HG03520 (cell line): ENCODE data around the gene RNU1-4.
"Not testable (repeated sequence)": the region's sequence is repeated elsewhere in the genome, so short reads cannot be mapped to it uniquely, and the experiment has no call there.

Source experiments
- ATAC-seq: cut with Tn5 transposase; IDR thresholded peaks from one replicate; pipeline ENCODE4 v1.9.1; 2021; ENCODE audit warnings: mild to moderate bottlenecking, moderate library complexity; ENCODE audit not compliant: unreplicated experiment

Gene RNU1-4

GRCh38 chr1:16725439-16726245 is 14.7 kb upstream of the RNU1-4 start:
- ATAC-seq: not testable (repeated sequence)

DNA sequence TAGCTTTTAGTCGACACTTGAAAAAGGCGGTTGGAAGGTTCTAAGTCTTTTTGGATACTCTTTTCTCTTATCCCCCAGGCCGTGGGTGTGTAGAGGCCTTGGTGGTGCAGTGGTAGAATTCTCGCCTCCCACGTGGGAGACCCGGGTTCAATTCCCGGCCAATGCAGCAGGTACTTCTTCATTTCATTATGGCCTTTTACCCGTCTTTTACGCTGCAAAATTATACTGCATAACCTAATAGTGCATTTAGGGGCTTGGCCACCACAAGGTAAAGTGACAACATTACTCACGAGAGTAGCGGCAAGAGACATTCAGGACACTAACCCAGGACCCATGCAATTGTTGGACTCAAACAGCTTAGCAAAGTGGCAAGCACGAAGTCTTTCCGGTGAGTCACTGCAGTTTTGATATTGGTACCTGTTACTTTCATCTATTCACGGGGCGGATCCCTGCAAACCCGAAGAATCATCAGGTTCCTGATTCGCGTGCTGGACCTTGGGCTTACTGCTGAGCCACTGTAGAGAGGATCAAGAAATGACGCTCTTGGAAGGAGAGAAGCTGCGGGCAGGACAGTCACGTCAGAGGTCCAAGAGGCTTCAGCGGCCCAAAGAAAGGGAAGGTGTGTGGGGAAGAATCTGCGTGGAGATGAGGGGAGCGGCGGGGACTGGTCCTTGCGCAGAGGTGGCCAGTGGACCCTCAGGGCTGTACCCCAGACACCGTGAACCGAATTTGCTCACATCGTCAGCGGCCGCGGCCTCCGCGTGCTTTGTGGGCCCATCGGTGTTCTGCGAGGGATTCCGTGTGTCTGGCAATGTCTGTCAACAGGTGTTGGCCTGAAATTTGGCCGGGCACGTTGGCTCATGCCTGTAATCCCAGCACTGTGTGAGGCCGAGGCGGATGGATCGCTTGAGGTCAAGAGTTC is 12.9 kb upstream of the RNU1-4 start:
- ATAC-seq: no peak

GRCh38 chr1:16728243-16728949 is 11.9 kb upstream of the RNU1-4 start:
- not testable (repeated sequence) for ATAC-seq

DNA sequence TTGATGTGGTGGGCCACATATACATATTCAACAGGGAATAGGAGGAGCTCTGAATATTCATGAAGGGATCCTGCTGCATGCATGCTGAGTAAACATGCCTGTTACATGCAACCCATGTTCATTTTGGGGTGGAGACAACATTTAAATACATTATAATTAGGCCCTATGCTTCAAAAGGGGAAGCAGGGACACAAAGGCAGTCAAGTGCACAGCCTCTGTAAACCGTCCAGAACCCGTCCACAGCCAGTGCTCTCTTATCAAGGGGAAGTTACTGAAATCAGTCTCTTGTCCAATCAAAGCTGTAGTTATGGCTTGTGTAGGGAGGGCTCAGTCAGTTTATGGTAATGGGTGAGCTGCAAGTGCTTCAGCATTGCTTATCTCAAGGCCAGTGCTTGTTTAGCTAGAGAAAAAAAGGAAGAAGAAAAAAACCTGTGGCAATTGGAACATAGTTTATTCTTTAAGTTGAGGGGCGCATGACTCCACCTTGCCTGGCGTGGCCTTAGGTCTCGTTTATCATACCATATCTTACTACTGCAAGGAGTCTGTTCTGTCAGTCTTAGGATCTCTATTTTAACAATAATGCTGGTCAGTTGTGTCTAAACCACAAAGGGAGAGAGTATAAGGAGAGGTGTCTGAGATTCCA is 7.9 kb upstream of the RNU1-4 start:
- not testable (repeated sequence) for ATAC-seq

- not testable (repeated sequence) for ATAC-seq
Observed at GRCh38 chr1:16741230-16741629, 914 bp downstream of the RNU1-4 start.

GRCh38 chr1:16747660-16748059 is 7.3 kb downstream of the RNU1-4 start:
- ATAC-seq: not testable (repeated sequence)

DNA sequence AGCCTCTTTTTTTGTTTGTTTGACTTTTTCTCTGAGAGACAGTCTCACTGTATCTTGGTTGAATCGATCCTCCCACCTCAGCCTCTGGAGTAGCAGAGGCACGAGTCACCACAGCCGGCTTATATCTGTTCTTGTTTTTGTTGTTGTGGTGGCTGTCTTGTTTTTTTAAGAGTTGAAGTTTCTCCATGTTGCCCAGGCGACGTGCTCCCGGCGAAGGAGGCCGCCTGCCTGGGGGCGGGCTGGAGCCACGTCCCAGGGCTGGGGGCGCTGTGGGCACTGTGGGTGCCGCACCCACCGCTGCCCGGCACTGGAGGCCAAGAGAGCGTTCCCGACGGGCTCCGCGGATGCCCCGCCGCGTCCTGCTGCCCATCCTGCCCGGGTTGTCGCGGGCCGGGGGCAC is 8.4 kb downstream of the RNU1-4 start:
- ATAC-seq: not testable (repeated sequence)

DNA sequence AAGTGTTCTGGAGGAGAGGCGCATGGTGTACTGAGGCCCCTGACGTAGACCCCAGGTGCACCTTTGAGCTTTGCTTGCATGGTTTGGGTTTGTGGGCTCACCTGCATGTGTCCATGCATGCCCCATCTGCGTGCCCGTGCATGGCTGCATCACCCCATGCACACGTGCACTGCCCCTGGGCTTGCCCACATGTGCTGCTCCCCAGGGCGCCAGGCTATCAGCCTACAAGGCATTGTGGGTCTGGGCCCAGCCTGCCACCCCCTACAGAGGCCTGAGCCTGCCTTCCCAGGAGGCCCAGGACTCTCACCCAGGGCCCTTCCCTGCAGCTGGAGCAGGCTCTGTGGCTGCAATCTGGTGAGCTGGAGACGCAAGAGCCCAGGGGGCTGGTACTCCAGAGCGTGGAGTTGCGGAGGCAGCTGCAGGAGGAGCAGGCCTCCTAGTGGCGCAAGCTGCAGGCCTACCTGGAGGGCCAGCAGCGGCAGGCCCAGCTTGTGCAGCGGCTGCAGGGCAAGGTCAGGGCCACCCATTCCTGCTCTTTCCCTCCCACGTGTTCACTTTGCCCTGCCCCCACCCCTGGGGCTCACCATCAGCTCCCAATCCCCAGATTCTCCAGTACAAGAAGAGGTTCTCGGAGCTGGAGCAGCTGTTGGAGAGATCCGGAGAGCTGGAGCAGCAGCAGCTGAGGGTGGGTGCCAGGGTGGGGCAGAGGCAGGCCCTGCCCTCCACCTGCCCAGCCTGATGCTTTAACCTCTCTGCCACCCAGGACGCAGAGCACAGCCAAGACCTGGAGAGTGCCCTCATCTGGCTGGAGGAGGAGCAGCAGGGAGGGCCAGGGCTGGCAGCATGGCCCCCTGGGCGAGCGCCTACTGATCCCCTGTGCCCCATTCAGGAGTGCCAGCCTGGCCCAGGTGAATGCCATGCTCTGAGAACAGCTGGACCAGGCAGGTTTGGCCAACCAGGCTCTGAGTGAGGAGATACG is 9.9 kb downstream of the RNU1-4 start:
- ATAC-seq: not testable (repeated sequence)

GRCh38 chr1:16752770-16753169 is 12.5 kb downstream of the RNU1-4 start:
- ATAC-seq: not testable (repeated sequence)

- not testable (repeated sequence) for ATAC-seq
Observed at GRCh38 chr1:16755385-16755784, 15.1 kb downstream of the RNU1-4 start.

GRCh38 chr1:16755932-16756331 is 15.6 kb downstream of the RNU1-4 start:
- ATAC-seq: not testable (repeated sequence)

DNA sequence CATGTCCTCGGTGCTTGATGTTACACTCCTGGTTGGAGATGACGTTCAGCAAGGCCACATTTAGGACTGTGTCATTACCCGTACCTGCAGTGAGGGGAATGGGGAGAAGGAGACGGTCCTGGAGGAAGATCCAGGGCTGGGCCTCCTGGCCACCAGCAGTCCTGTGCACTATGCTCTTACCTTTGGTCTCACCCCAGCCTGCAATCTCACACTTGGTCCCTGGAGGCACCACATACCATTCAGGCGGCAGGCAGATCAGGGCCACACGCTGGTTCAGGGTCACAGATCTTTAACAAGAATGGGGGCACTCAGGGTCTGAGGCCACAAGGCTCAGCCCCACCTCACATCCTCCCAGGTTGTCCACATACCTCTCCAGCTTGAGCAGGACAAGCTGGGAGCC is 17.3 kb downstream of the RNU1-4 start:
- ATAC-seq: not testable (repeated sequence)

GRCh38 chr1:16758060-16758459 is 17.7 kb downstream of the RNU1-4 start:
- ATAC-seq: not testable (repeated sequence)

- ATAC-seq: not testable (repeated sequence)
Observed at GRCh38 chr1:16759041-16759493, 18.8 kb downstream of the RNU1-4 start.

- ATAC-seq: not testable (repeated sequence)
Observed at GRCh38 chr1:16759650-16760455, 19.5 kb downstream of the RNU1-4 start.

- not testable (repeated sequence) for ATAC-seq
Observed at GRCh38 chr1:16760456-16760765, 20.1 kb downstream of the RNU1-4 start.

DNA sequence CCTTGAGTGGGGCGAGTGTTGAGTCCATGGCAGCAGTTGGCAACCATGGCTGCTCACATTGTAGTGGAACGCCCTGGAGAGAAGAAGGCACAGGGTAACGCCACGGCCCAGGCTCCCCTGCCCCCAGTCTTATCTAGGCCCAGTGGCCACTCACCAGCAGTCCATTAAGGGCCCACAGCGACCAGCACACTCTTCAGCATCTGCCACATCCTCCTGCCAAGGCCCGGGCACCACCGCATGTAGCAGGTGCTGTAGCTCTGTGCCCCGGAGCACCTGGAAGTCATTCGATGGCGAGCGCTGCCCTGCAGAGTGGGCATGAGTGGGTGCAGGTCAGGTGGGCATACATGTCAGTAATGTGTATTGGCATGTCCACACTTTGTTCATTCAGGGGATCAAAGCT is 20.5 kb downstream of the RNU1-4 start:
- ATAC-seq: not testable (repeated sequence)

GRCh38 chr1:16764248-16764819 is 24.0 kb downstream of the RNU1-4 start:
- not testable (repeated sequence) for ATAC-seq
